HepG2 (cell line): ENCODE results near the gene IFI27. TPM values are rescaled to one million over a fixed set of nuclear protein-coding genes. Genes with fewer than 3 reads are reported as not detected.

ENCODE experiments used
- ATAC-seq: fragments of 200-7000 bp; cut with Tn5 transposase; 3 replicates; pipeline ENCODE4 v1.9.1; 2020; ENCODE audit warnings: mild to moderate bottlenecking, moderate library complexity
- BruUV-seq: library from RNA; stranded (reverse); fragments of 400-500 nt; replicated peaks from 2 replicates; lab custom pipeline; 2021; lab: Mats Ljungman, UMichigan
- CTCF ChIA-PET: fragments of 300-600 bp; formaldehyde crosslinking; extraction: SDS; loops from one replicate; lab custom pipeline; 2021; ENCODE audit warnings: low total read pairs, inconsistent platforms, low intra/inter-chr PET ratio; lab: Yijun Ruan, JAX
- POLR2A ChIA-PET: fragments of 350-600 bp; sonication (Branson Sonifier 250); formaldehyde crosslinking; loops from one replicate; lab custom pipeline; 2020; ENCODE audit warnings: antibody characterized with exemption, inconsistent platforms; lab: Yijun Ruan, JAX
- DNase-seq: peaks from one replicate; pipeline ENCODE4 v3.0.0-alpha.2; 2015; ENCODE audit warnings: low spot score
- FAIRE-seq: peaks from 3 replicates; lab custom pipeline; 2011; peaks lifted over from hg19 to GRCh38; lab: Jason Lieb, UNC
- H2AFZ ChIP-seq: one replicate; pipeline ENCODE4 v1.6.1; 2011; ENCODE audit warnings: low read length, inconsistent platforms
- H3K27ac ChIP-seq: fragments of 300-600 bp; 3 replicates; pipeline ENCODE4 v1.8.0; 2011; ENCODE audit warnings: mixed run types, mild to moderate bottlenecking, mixed read lengths, low read length, inconsistent platforms; ENCODE audit not compliant: insufficient read depth; ENCODE audit errors: extremely low read length
- H3K27me3 ChIP-seq, 2 experiments: fragments of 200-600 bp in 1 of 2; 2 replicates in 1 of 2; 3 replicates in 1 of 2; pipeline versions ENCODE4 v1.6.0 to v1.8.0; 2011; ENCODE audit warnings: low read length in 2 of 2, mild to moderate bottlenecking in 2 of 2, moderate library complexity in 2 of 2, inconsistent platforms in 1 of 2; ENCODE audit not compliant: insufficient read depth in 2 of 2, control insufficient read depth in 1 of 2
- H3K36me3 ChIP-seq, 2 experiments: fragments of 200-600 bp in 1 of 2; replicated peaks in 1 of 2; 2 replicates in 1 of 2; 3 replicates in 1 of 2; pipeline versions ENCODE4 v1.5.1 to v1.8.0; 2011; ENCODE audit warnings: low read length in 2 of 2, inconsistent platforms in 1 of 2; ENCODE audit not compliant: insufficient read depth in 2 of 2, control insufficient read depth in 1 of 2
- H3K4me1 ChIP-seq: 2 replicates; pipeline ENCODE4 v1.5.1; 2012; ENCODE audit warnings: low read length, inconsistent platforms; ENCODE audit not compliant: insufficient read depth
- H3K4me2 ChIP-seq: 2 replicates; pipeline ENCODE4 v1.6.0; 2011; ENCODE audit warnings: low read depth, low read length, inconsistent platforms
- H3K4me3 ChIP-seq, 3 experiments: fragments of 200-600 bp in 1 of 3; sonication (generic), shearing (Covaris generic) in 1 of 3; replicated peaks in 1 of 3; 2 replicates each; pipeline ENCODE4 v1.5.1; 2011 to 2016; ENCODE audit warnings: low read length in 3 of 3, inconsistent platforms in 2 of 3, low read depth in 2 of 3, mild to moderate bottlenecking in 2 of 3, control low read depth in 1 of 3, mixed read lengths in 1 of 3; ENCODE audit not compliant: insufficient read depth in 1 of 3
- H3K79me2 ChIP-seq: one replicate; pipeline ENCODE4 v1.6.1; 2011; ENCODE audit warnings: low read length, inconsistent platforms; ENCODE audit not compliant: insufficient read depth
- H3K9ac ChIP-seq: 2 replicates; pipeline ENCODE4 v1.6.0; 2011; ENCODE audit warnings: mild to moderate bottlenecking, low read depth, low read length, inconsistent platforms; ENCODE audit not compliant: insufficient read depth
- H3K9me3 ChIP-seq: 2 replicates; pipeline ENCODE4 v1.5.1; 2012; ENCODE audit warnings: mild to moderate bottlenecking, low read length
- H4K20me1 ChIP-seq: 2 replicates; pipeline ENCODE4 v1.6.0; 2011; ENCODE audit warnings: inconsistent platforms, mild to moderate bottlenecking, low read length, moderate library complexity; ENCODE audit not compliant: insufficient read depth
- CREM ChIP-seq, 2 experiments: sonication (generic) in 1 of 2; formaldehyde crosslinking in 1 of 2; IDR thresholded peaks; 2 replicates each; pipeline versions ENCODE4 v1.4.0 to v1.6.1; 2016 to 2020; ENCODE audit warnings: antibody characterized with exemption in 1 of 2, mild to moderate bottlenecking in 1 of 2, missing genetic modification reagents in 1 of 2
- HMG20B ChIP-seq: conservative IDR thresholded peaks from 2 replicates; pipeline ENCODE4 v1.6.1; 2016; ENCODE audit warnings: missing genetic modification reagents, missing compliant biosample characterization
- KLF11 ChIP-seq: IDR thresholded peaks from 2 replicates; pipeline ENCODE4 v1.6.1; 2016; ENCODE audit warnings: missing compliant biosample characterization
- MTA3 ChIP-seq: sonication (generic); formaldehyde crosslinking; IDR thresholded peaks from 2 replicates; pipeline ENCODE4 v1.4.0; 2020; ENCODE audit warnings: missing genetic modification reagents
- NCOA2 ChIP-seq: sonication (generic); formaldehyde crosslinking; IDR thresholded peaks from 2 replicates; pipeline ENCODE4 v1.8.0; 2022; ENCODE audit warnings: inconsistent platforms
- SNRNP70 ChIP-seq: fragments of 200-400 bp; formaldehyde crosslinking; IDR thresholded peaks from 2 replicates; pipeline ENCODE4 v1.6.1; 2017; ENCODE audit warnings: mild to moderate bottlenecking, low read depth, low read length, moderate library complexity
- SP1 ChIP-seq, 2 experiments: fragments of 450-650 bp in 1 of 2; sonication (generic) in 1 of 2; formaldehyde crosslinking in 1 of 2; IDR thresholded peaks; 2 replicates each; pipeline versions ENCODE4 v1.4.0 to v1.6.1; 2016 to 2020; ENCODE audit warnings: missing genetic modification reagents in 1 of 2
- ZFP36L2 ChIP-seq: sonication (generic); formaldehyde crosslinking; IDR thresholded peaks from 2 replicates; pipeline ENCODE4 v1.4.0; 2020; ENCODE audit warnings: missing genetic modification reagents
- WGBS: methylation state at CpG from one replicate; pipeline ENCODE4 v1.1.6; 2017; ENCODE audit warnings: low lambda C conversion rate; 5-methylcytosine and 5-hydroxymethylcytosine counted together
- in situ Hi-C: cut with HindIII; loops from 2 replicates; pipeline ENCODE4 v1.10.0; 2017; ENCODE audit warnings: low pct_unique_long_range_greater_than_20kb; ENCODE audit not compliant: extremely low pct_ligation_motif_present
- intact Hi-C: fragments of 100-400 bp; cut with micrococcal nuclease; formaldehyde crosslinking; loops from one replicate; pipeline ENCODE4 v1.10.0; 2022; ENCODE audit not compliant: unreplicated experiment
- polyA plus RNA-seq, 8 experiments: library from polyadenylated mRNA; depleted of rRNA in 3 of 8; stranded (reverse) in 7 of 8; unstranded in 1 of 8; fragments of >200 nt; fragmentation: Illumina TruSeq in 4 of 8; extraction: Trizol in 4 of 8; gene quantifications; 2 replicates each; pipeline versions ENCODE4 v1.2.1 to v1.2.3, GENCODE V29; 2011 to 2016; ENCODE audit warnings: low read depth in 4 of 8, missing spikeins in 1 of 8, mixed read lengths in 1 of 8; ENCODE audit not compliant: insufficient read depth in 1 of 8
- total RNA-seq, 5 experiments: library from RNA; depleted of rRNA; stranded (reverse); fragments of >200 nt; fragmentation: Illumina TruSeq; extraction: Trizol; gene quantifications; 2 replicates each; pipeline ENCODE4 v1.2.3, GENCODE V29; 2016; ENCODE audit warnings: low read depth in 1 of 5
- TF ChIP-seq, protein P1 (sequence below): sonication (generic); formaldehyde crosslinking; IDR thresholded peaks from 2 replicates; pipeline ENCODE4 v1.4.0; 2020; ENCODE audit warnings: missing genetic modification reagents, borderline replicate concordance
- TF ChIP-seq, protein P2 (sequence below): sonication (generic); formaldehyde crosslinking; IDR thresholded peaks from 2 replicates; pipeline ENCODE4 v1.5.0; 2020; ENCODE audit warnings: missing genetic modification reagents, mild to moderate bottlenecking, borderline replicate concordance

Gene IFI27
- total and polyA plus RNA-seq, 2 of the 13 experiments (the other 11 are each of a cell fraction or from before 2014, with no cell fraction given): 1.2 to 1.7 TPM

DNA sequence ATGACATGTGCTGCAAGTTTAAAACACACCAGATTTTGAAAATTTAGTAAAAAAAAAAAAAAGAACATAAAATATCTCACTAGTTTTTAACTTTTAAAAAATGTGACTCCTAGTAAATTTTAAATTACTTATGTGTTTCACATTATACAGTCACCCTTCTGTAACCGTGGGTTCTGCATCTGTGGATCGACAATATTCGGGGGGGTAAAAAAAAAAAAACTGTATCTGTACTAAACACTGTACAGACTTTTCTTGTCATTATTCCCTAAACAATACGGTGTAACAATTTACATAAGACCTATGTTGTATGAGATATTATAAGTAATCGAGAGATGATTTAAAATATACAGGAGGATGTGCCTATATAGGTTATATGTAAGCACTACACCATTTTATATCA is 32.7 kb upstream of the IFI27 start:
- H3K4me1 ChIP-seq: peaks cover 63% of the 10 kb centered on the region
- H3K36me3 ChIP-seq: peaks cover 3 to 22% of the 10 kb centered on the region in 2 experiments; a peak in 3 of 5 replicates
- no peak overlapping the region for H2AFZ ChIP-seq
- in situ Hi-C loops: no loop called here
- DNase-seq: no peak
- peak overlapping the region; percentile 79 for H3K4me2 ChIP-seq
- ChIA-PET POLR2A (no interaction called here), CTCF (no interaction called here)
- H3K9ac ChIP-seq: peak overlapping the region; percentile 54; the same call in 1 of the 2 replicates
- no TSS peak for BruUV-seq
- no peaks in the 10 kb centered on the region for H3K27me3 ChIP-seq
- no peak for TF ChIP-seq MTA3
- TF ChIP-seq ZFP36L2 (CRISPR knock-in tag): no peak
- TF ChIP-seq NCOA2 (CRISPR knock-in tag): no peak
- no peak for TF ChIP-seq KLF11 (CRISPR knock-in tag)
- TF ChIP-seq, protein P1, sequence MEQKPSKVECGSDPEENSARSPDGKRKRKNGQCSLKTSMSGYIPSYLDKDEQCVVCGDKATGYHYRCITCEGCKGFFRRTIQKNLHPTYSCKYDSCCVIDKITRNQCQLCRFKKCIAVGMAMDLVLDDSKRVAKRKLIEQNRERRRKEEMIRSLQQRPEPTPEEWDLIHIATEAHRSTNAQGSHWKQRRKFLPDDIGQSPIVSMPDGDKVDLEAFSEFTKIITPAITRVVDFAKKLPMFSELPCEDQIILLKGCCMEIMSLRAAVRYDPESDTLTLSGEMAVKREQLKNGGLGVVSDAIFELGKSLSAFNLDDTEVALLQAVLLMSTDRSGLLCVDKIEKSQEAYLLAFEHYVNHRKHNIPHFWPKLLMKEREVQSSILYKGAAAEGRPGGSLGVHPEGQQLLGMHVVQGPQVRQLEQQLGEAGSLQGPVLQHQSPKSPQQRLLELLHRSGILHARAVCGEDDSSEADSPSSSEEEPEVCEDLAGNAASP (CRISPR knock-in tag): no peak
- no peak for TF ChIP-seq SNRNP70
- TF ChIP-seq SP1 (IDR thresholded peaks at IDR 0.05): no peak
- TF ChIP-seq SP1 (CRISPR knock-in tag; IDR thresholded peaks at IDR 0.05): no peak
- TF ChIP-seq CREM (IDR thresholded peaks at IDR 0.05): no peak
- no peak for TF ChIP-seq CREM (CRISPR knock-in tag; IDR thresholded peaks at IDR 0.05)
- TF ChIP-seq, protein P2, sequence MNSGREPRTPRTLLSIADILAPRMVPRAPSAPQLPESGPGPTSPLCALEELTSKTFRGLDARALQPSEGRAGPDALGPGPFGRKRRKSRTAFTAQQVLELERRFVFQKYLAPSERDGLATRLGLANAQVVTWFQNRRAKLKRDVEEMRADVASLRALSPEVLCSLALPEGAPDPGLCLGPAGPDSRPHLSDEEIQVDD (CRISPR knock-in tag): no peak
- no peak for TF ChIP-seq HMG20B (CRISPR knock-in tag)
- peak overlapping the region; percentile 38 to 99 (median 42); a peak in 4 of 6 replicates for H3K4me3 ChIP-seq
- peaks cover 16% of the 10 kb centered on the region for H3K9me3 ChIP-seq
- ATAC-seq: no peak
- intact Hi-C loops: no loop called here
- peaks cover 38% of the 10 kb centered on the region for H4K20me1 ChIP-seq
- peaks cover 90% of the 10 kb centered on the region for H3K79me2 ChIP-seq
- no peak for FAIRE-seq
- no peak overlapping the region for H3K27ac ChIP-seq
- WGBS: 91% methylated on average over 5 of the region's 5 CpGs
